Nephron progenitor cell (in vitro differentiated cells): ENCODE data around the gene ADGRD2.

Experiments
- DNase-seq: peaks from one replicate; pipeline ENCODE4 v3.0.0; 2021
- H3K27ac Mint-ChIP-seq: 2 replicates; pipeline ENCODE4 v1.8.0; 2021; ENCODE audit warnings: mild to moderate bottlenecking, moderate library complexity, mixed read lengths
- H3K27me3 Mint-ChIP-seq: 2 replicates; pipeline ENCODE4 v1.8.0; 2021; ENCODE audit warnings: mild to moderate bottlenecking, low read depth, mixed read lengths; ENCODE audit not compliant: poor library complexity
- H3K36me3 Mint-ChIP-seq: 2 replicates; pipeline ENCODE4 v1.8.0; 2021; ENCODE audit warnings: low read depth, mixed read lengths
- H3K4me1 Mint-ChIP-seq: 2 replicates; pipeline ENCODE4 v1.8.0; 2021; ENCODE audit warnings: mixed read lengths
- H3K4me3 Mint-ChIP-seq: 2 replicates; pipeline ENCODE4 v1.8.0; 2021; ENCODE audit warnings: mild to moderate bottlenecking, moderate library complexity, mixed read lengths
- H3K9me3 Mint-ChIP-seq: 2 replicates; pipeline ENCODE4 v1.8.0; 2021; ENCODE audit warnings: mild to moderate bottlenecking, moderate library complexity, mixed read lengths
- TF ChIP-seq, protein P1 (sequence below): fragments of 200-600 bp; sonication (generic); IDR thresholded peaks from 2 replicates; pipeline ENCODE4 v1.5.0; 2021; ENCODE audit warnings: antibody characterized with exemption

The ADGRD2 gene

DNA sequence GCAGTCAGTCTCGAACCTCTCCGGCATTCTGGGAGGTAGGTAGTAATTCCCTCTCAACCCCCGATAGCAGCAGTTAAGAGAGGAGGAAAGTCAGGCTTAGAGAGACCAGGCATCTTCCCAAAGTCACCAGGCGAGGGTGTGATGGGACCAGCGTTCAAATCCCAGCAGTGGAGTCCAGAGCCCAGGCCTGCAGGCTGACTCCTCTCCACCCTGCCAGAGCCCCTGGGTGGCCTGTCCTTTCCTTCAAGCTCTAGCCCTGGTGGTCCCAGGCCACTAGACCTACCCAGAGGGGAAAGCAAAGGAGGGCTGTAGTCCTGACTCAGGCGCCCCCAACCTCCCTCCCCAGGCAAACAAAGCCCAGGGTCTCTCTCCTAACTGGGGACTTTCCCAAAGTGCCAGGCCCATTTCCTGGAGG is 61.2 kb downstream of the ADGRD2 start:
- TF ChIP-seq, protein P1, sequence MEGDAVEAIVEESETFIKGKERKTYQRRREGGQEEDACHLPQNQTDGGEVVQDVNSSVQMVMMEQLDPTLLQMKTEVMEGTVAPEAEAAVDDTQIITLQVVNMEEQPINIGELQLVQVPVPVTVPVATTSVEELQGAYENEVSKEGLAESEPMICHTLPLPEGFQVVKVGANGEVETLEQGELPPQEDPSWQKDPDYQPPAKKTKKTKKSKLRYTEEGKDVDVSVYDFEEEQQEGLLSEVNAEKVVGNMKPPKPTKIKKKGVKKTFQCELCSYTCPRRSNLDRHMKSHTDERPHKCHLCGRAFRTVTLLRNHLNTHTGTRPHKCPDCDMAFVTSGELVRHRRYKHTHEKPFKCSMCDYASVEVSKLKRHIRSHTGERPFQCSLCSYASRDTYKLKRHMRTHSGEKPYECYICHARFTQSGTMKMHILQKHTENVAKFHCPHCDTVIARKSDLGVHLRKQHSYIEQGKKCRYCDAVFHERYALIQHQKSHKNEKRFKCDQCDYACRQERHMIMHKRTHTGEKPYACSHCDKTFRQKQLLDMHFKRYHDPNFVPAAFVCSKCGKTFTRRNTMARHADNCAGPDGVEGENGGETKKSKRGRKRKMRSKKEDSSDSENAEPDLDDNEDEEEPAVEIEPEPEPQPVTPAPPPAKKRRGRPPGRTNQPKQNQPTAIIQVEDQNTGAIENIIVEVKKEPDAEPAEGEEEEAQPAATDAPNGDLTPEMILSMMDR, result no peak

DNA sequence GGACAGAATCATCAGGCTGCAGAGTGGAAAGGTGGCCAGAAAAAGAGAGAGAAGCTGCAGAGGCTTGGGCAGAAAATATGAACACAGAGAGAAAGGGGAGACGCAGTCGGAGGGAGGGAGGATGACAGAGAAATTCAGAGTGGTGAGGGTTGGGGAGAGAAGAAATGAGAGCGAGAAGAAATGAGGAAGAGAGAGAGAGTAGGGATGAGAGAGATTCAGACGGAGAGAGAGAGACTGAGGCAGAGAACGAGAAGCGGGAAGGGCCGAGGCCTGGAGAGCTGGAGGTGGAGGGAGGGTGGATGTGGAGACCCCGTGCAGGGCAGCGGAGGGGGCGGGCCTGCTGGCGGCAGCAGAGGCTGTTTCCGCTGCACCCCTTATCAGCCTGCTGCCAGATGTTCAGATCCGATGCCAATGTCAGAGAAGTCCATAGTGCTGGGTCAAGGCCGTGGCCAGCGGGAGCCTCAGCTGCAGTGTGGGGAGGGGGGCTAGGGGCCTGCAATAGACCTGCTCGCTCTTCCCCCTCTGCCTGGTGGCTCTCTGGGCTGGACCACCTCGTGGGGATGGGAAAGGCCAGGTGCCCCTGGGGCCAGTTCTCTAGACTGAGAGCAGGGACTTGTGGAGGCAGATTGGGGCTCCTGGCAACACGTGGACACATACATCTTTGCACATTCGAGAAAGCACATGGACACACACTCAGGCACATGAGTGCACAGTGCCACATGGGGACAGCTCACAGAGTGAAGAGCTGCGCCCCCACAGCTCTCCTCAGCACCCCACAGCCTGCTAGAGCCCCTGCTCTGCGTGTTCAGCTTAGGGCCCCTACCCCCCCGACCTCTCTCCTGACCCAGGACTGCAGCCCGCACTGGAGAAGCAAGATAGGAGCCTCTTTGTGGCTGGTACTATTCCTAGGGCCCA is 61.9 kb downstream of the ADGRD2 start:
- Mint-ChIP-seq H3K36me3 (peaks cover 3% of the 10 kb centered on the region), H3K27ac (no peak overlapping the region), H3K9me3 (no peaks in the 10 kb centered on the region), H3K4me3 (no peak overlapping the region), H3K27me3 (peaks cover 29% of the 10 kb centered on the region), H3K4me1 (peaks cover 21% of the 10 kb centered on the region)
- DNase-seq, result no peak
- TF ChIP-seq, protein P1, result no peak

More for the DNA sequence above, 61.2 kb downstream of the ADGRD2 start:
- no peak for DNase-seq
- no peak overlapping the region for H3K4me3 Mint-ChIP-seq
- peaks cover 26% of the 10 kb centered on the region for H3K4me1 Mint-ChIP-seq
- no peaks in the 10 kb centered on the region for H3K36me3 Mint-ChIP-seq
- H3K27me3 Mint-ChIP-seq, result peaks cover 34% of the 10 kb centered on the region
- H3K9me3 Mint-ChIP-seq, result no peaks in the 10 kb centered on the region
- H3K27ac Mint-ChIP-seq, result no peak overlapping the region

DNA sequence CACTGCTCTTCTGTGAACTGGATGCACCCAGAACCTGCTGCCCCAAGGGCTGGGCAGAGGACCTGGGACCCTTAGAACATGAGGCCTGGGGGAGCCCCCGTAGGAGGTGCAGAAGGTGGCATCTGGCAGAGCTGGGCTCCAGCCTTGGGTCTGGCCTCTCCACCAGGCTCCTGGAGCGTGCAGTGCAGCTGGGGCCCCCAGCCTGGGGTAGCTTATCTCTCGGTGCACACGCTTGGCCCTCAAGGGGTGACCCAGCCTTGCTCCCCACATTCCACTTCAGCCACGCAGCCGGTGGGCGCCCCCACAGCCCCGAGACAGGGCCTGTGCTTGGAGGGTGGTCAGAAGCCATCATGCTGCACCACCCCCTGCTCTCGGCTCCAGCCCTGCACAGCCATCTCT is 62.6 kb downstream of the ADGRD2 start:
- Mint-ChIP-seq H3K9me3 (no peaks in the 10 kb centered on the region), H3K27ac (no peak overlapping the region), H3K27me3 (peaks cover 25% of the 10 kb centered on the region), H3K4me3 (no peak overlapping the region), H3K36me3 (peaks cover 10% of the 10 kb centered on the region), H3K4me1 (peaks cover 17% of the 10 kb centered on the region)
- no peak for DNase-seq
- TF ChIP-seq, protein P1, result no peak

DNA sequence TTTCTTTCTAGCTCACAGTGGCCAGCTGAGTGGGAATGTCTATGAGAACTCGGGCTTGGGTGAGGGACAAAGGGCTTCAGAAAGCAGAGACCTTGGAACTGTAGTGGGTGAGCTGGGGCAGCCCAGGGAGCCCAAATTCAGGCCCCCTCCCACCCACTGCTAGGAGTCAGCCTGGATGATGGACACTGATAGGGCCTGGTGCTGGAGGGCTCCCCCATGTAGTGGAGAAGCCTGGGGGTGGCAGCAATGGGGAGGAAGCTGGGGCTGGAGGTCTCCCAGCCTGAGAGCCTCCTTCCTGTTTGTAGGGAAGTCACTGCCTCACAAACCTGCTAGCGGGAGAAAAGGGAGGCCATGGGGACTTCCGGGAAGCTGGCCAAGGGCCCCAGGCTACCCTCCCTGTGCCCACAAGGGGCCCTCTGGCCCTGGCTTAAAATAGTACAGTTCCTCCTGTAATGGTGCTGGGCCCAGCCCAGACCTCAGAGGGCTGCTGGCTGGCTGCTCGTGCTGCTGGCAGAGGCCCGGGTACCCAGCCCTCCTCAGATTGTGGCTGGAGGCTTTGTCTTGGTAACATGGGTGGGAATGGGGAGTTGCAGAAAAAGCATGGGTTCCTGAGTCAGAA is 63.2 kb downstream of the ADGRD2 start:
- peaks cover 16% of the 10 kb centered on the region for H3K36me3 Mint-ChIP-seq

DNA sequence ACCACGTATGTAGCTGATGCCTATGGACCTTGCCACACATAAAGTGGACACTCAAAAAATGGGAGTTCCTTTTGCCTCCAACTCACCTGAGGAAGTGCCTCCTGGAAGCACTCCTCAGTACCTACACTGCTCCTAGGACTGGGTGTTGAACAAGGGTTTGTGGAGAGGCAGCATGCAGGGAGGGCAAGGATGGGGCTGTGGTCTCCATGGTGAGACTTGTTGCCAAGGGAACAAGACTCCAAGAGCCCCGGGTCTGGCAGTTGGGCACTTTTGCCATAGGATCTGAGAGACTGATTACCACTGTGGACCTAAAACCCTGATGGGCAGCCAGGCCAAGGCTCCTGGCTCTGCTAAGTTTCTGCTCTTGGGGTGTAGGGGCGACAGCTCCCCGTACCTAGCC is 63.9 kb downstream of the ADGRD2 start:
- no peak overlapping the region for H3K27ac Mint-ChIP-seq
- TF ChIP-seq, protein P1, result no peak

More for the DNA sequence above, 63.2 kb downstream of the ADGRD2 start:
- peaks cover 19% of the 10 kb centered on the region for H3K27me3 Mint-ChIP-seq
- TF ChIP-seq, protein P1, result no peak
- no peak overlapping the region for H3K4me3 Mint-ChIP-seq
- no peak for DNase-seq
- no peak overlapping the region for H3K27ac Mint-ChIP-seq
- no peaks in the 10 kb centered on the region for H3K9me3 Mint-ChIP-seq
- peaks cover 17% of the 10 kb centered on the region for H3K4me1 Mint-ChIP-seq

More for the DNA sequence above, 63.9 kb downstream of the ADGRD2 start:
- DNase-seq, result no peak
- peaks cover 18% of the 10 kb centered on the region for H3K27me3 Mint-ChIP-seq
- no peaks in the 10 kb centered on the region for H3K9me3 Mint-ChIP-seq
- no peak overlapping the region for H3K4me3 Mint-ChIP-seq
- H3K36me3 Mint-ChIP-seq, result peaks cover 21% of the 10 kb centered on the region
- peaks cover 17% of the 10 kb centered on the region for H3K4me1 Mint-ChIP-seq
